Measurements from ENCODE around the gene FGFBP1. TPM values are rescaled to one million over a fixed set of nuclear protein-coding genes. Genes with fewer than 3 reads are reported as not detected.

Gene FGFBP1
- total RNA-seq, 1 donor from 2014 or later = 22.9 TPM

DNA sequence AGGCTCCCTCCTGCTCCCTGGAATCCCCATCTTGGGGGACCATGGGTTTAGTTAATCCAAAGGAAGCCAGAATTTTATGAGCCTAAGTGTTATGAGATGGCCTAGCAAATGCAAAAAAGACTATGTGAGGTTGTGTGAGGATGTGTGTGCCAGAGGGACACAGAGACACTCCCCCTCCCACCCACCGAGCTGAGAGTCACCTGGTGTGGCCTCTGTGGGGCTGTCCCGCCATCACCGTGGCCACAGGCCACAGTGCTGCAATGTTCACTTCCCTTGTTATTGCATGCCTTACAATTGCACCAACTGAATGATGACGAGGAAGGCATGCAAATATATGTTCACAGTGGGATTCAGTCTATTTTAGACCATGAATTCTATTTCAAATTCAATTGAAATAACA is 25.0 kb upstream of the FGFBP1 start:
- no peak overlapping the region for H3K4me3 ChIP-seq (ENCODE audit: low read depth, low read length)
- no peaks in the 10 kb centered on the region for H3K27me3 ChIP-seq (ENCODE audit: control insufficient read depth, insufficient read depth, low read length)
- FAIRE-seq (no peak), DNase-seq (ENCODE audit: low read depth) (no peak)
- TF ChIP-seq, protein P1, sequence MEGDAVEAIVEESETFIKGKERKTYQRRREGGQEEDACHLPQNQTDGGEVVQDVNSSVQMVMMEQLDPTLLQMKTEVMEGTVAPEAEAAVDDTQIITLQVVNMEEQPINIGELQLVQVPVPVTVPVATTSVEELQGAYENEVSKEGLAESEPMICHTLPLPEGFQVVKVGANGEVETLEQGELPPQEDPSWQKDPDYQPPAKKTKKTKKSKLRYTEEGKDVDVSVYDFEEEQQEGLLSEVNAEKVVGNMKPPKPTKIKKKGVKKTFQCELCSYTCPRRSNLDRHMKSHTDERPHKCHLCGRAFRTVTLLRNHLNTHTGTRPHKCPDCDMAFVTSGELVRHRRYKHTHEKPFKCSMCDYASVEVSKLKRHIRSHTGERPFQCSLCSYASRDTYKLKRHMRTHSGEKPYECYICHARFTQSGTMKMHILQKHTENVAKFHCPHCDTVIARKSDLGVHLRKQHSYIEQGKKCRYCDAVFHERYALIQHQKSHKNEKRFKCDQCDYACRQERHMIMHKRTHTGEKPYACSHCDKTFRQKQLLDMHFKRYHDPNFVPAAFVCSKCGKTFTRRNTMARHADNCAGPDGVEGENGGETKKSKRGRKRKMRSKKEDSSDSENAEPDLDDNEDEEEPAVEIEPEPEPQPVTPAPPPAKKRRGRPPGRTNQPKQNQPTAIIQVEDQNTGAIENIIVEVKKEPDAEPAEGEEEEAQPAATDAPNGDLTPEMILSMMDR (IDR thresholded peaks at IDR 0.05; ENCODE audit: insufficient read depth, low read length, severe bottlenecking) = no peak
- no peaks in the 10 kb centered on the region for H3K36me3 ChIP-seq (ENCODE audit: control insufficient read depth, insufficient read depth, low read length)

- DNase-seq (ENCODE audit: low read depth) (peak; percentile 29), FAIRE-seq (no peak)
- H3K27me3 ChIP-seq (ENCODE audit: control insufficient read depth, insufficient read depth, low read length) = no peaks in the 10 kb centered on the region
- H3K4me3 ChIP-seq (ENCODE audit: low read depth, low read length) = no peak within 1 kb of the TSS
- TF ChIP-seq, protein P1 (IDR thresholded peaks at IDR 0.05; ENCODE audit: insufficient read depth, low read length, severe bottlenecking) = peak; percentile 56
- H3K36me3 ChIP-seq (ENCODE audit: control insufficient read depth, insufficient read depth, low read length) = no peaks in the 10 kb centered on the region
Measured at GRCh38 chr4:15963001-15963451, 24.5 kb upstream of the FGFBP1 start, which contains the start of gene FGFBP2. TSS of gene FGFBP2 (minus strand) at chr4:15963175. CDS start at chr4:15963129, 46 bp downstream.

GRCh38 chr4:15961781-15962510 is 23.4 kb upstream of the FGFBP1 start:
- TF ChIP-seq, protein P1 (IDR thresholded peaks at IDR 0.05; ENCODE audit: insufficient read depth, low read length, severe bottlenecking) = no peak
- H3K36me3 ChIP-seq (ENCODE audit: control insufficient read depth, insufficient read depth, low read length) = no peaks in the 10 kb centered on the region
- FAIRE-seq = peak; percentile 36
- DNase-seq (ENCODE audit: low read depth) = no peak
- H3K27me3 ChIP-seq (ENCODE audit: control insufficient read depth, insufficient read depth, low read length) = no peaks in the 10 kb centered on the region
- no peak overlapping the region for H3K4me3 ChIP-seq (ENCODE audit: low read depth, low read length)

- TF ChIP-seq, protein P1 (IDR thresholded peaks at IDR 0.05; ENCODE audit: insufficient read depth, low read length, severe bottlenecking) = no peak
- no peak overlapping the region for H3K4me3 ChIP-seq (ENCODE audit: low read depth, low read length)
- H3K27me3 ChIP-seq (ENCODE audit: control insufficient read depth, insufficient read depth, low read length) = no peaks in the 10 kb centered on the region
- no peaks in the 10 kb centered on the region for H3K36me3 ChIP-seq (ENCODE audit: control insufficient read depth, insufficient read depth, low read length)
- DNase-seq (ENCODE audit: low read depth) = no peak
- FAIRE-seq = no peak
Measured at GRCh38 chr4:15958562-15958961, 20.0 kb upstream of the FGFBP1 start.

- peak; percentile 96 for FAIRE-seq
- TF ChIP-seq, protein P1 (IDR thresholded peaks at IDR 0.05; ENCODE audit: insufficient read depth, low read length, severe bottlenecking) = peak; percentile 95
- DNase-seq (ENCODE audit: low read depth) = peak; percentile 75
Measured at GRCh38 chr4:15956179-15956850, 17.8 kb upstream of the FGFBP1 start.

More at GRCh38 chr4:15956179-15956850, 17.8 kb upstream of the FGFBP1 start:
- Histone ChIP-seq H3K36me3 (ENCODE audit: control insufficient read depth, insufficient read depth, low read length) (no peaks in the 10 kb centered on the region), H3K4me3 (ENCODE audit: low read depth, low read length) (no peak overlapping the region), H3K27me3 (ENCODE audit: control insufficient read depth, insufficient read depth, low read length) (no peaks in the 10 kb centered on the region)

All from bronchial epithelial cell (primary cell).